ENCODE data around the gene PPFIA1. TPM values are rescaled to one million over a fixed set of nuclear protein-coding genes. Genes with fewer than 3 reads are reported as not detected.
"Not testable (repeated sequence)": the region's sequence is repeated elsewhere in the genome, so short reads cannot be mapped to it uniquely, and the experiment has no call there.

The PPFIA1 gene
- total RNA-seq, 1 experiment from 2014 or later: 24.3 TPM

- DNase-seq (ENCODE audit: low read depth): no peak
Observed at GRCh38 chr11:70324376-70325115, 54.1 kb downstream of the PPFIA1 start.

GRCh38 chr11:70325824-70326223 is 55.3 kb downstream of the PPFIA1 start:
- no peak for DNase-seq (ENCODE audit: low read depth)

- DNase-seq (ENCODE audit: low read depth): no peak
Observed at GRCh38 chr11:70326365-70326811, 55.9 kb downstream of the PPFIA1 start.

- no peak for DNase-seq (ENCODE audit: low read depth)
Observed at GRCh38 chr11:70326833-70327232, 56.3 kb downstream of the PPFIA1 start.

- no peak for DNase-seq (ENCODE audit: low read depth)
Observed at GRCh38 chr11:70327717-70328116, 57.2 kb downstream of the PPFIA1 start.

GRCh38 chr11:70328556-70328955 is 58.1 kb downstream of the PPFIA1 start:
- DNase-seq (ENCODE audit: low read depth): no peak

GRCh38 chr11:70331320-70331843 is 60.9 kb downstream of the PPFIA1 start:
- not testable (repeated sequence) for DNase-seq (ENCODE audit: low read depth)

- no peak for DNase-seq (ENCODE audit: low read depth)
Observed at GRCh38 chr11:70331901-70332300, 61.4 kb downstream of the PPFIA1 start.

GRCh38 chr11:70332567-70332966 is 62.1 kb downstream of the PPFIA1 start:
- DNase-seq (ENCODE audit: low read depth): no peak

GRCh38 chr11:70333261-70333660 is 62.8 kb downstream of the PPFIA1 start:
- DNase-seq (ENCODE audit: low read depth): no peak

- DNase-seq (ENCODE audit: low read depth): no peak
Observed at GRCh38 chr11:70334351-70334995, 64.0 kb downstream of the PPFIA1 start.

- no peak for DNase-seq (ENCODE audit: low read depth)
Observed at GRCh38 chr11:70335511-70335910, 65.0 kb downstream of the PPFIA1 start.

GRCh38 chr11:70338594-70338993 is 68.1 kb downstream of the PPFIA1 start:
- DNase-seq (ENCODE audit: low read depth): no peak

- DNase-seq (ENCODE audit: low read depth): no peak
Observed at GRCh38 chr11:70339066-70339465, 68.6 kb downstream of the PPFIA1 start.

GRCh38 chr11:70341881-70342429 is 71.5 kb downstream of the PPFIA1 start:
- no peak for DNase-seq (ENCODE audit: low read depth)

GRCh38 chr11:70343636-70344035 is 73.1 kb downstream of the PPFIA1 start:
- DNase-seq (ENCODE audit: low read depth): no peak

GRCh38 chr11:70348191-70348590 is 77.7 kb downstream of the PPFIA1 start:
- DNase-seq (ENCODE audit: low read depth): no peak

- DNase-seq (ENCODE audit: low read depth): no peak
Observed at GRCh38 chr11:70348608-70349007, 78.1 kb downstream of the PPFIA1 start.

- DNase-seq (ENCODE audit: low read depth): no peak
Observed at GRCh38 chr11:70351646-70352045, 81.2 kb downstream of the PPFIA1 start.

GRCh38 chr11:70352100-70352499 is 81.6 kb downstream of the PPFIA1 start:
- DNase-seq (ENCODE audit: low read depth): no peak

- no peak for DNase-seq (ENCODE audit: low read depth)
Observed at GRCh38 chr11:70352601-70353000, 82.1 kb downstream of the PPFIA1 start.

GRCh38 chr11:70353329-70353728 is 82.8 kb downstream of the PPFIA1 start:
- no peak for DNase-seq (ENCODE audit: low read depth)
